ENCODE measurements around the gene C1QB. TPM values are rescaled to one million over a fixed set of nuclear protein-coding genes. Genes with fewer than 3 reads are reported as not detected.

Gene C1QB
- total RNA-seq, 1 experiment from 2014 or later: not detected

- Histone ChIP-seq H3K4me1 (peaks cover 2% of the 10 kb centered on the region), H3K36me3 (ENCODE audit: control insufficient read depth, insufficient read depth, low read length) (no peaks in the 10 kb centered on the region), H3K27me3 (replicated peaks; ENCODE audit: control insufficient read depth, insufficient read depth, low read length) (no peaks in the 10 kb centered on the region), H3K4me3 (ENCODE audit: low read depth, low read length) (peak within 1 kb of the TSS; percentile 59), H3K9me3 (no peaks in the 10 kb centered on the region)
- Mint-ChIP-seq H3K27ac (ENCODE audit: unreplicated experiment) (peak within 1 kb of the TSS; percentile 63), H3K27me3 (ENCODE audit: insufficient read depth, unreplicated experiment) (no peaks in the 10 kb centered on the region), H3K4me1 (ENCODE audit: low read depth, unreplicated experiment) (peaks cover 23% of the 10 kb centered on the region), H3K4me3 (ENCODE audit: unreplicated experiment) (peak within 1 kb of the TSS; percentile 75), H3K36me3 (ENCODE audit: insufficient read depth, unreplicated experiment) (peaks cover 6% of the 10 kb centered on the region), H3K9me3 (ENCODE audit: unreplicated experiment) (no peaks in the 10 kb centered on the region)
- no peak for DNase-seq
- ChIA-PET CTCF (no interaction called here), POLR2A (no interaction called here)
- TF ChIP-seq CTCF (IDR thresholded peaks at IDR 0.05; ENCODE audit: insufficient read depth in 1 of 2, low read depth in 1 of 2, low read length in 1 of 2, severe bottlenecking in 1 of 2, unreplicated experiment in 1 of 2): no peak
- intact Hi-C loops (cut with micrococcal nuclease; ENCODE audit: unreplicated experiment): no loop called here
- no TSS peak for BruUV-seq (replicated peaks)
These were observed 57.6 kb downstream of the C1QB start, which contains the start of gene EPHB2 for GRCh38 chr1:22710701-22711049. Gene EPHB2 (plus strand): TSS chr1:22710839. CDS start chr1:22710983, 144 bp downstream.

GRCh38 chr1:22711071-22711470, 58.0 kb downstream of the C1QB start:
- no TSS peak for BruUV-seq (replicated peaks)
- TF ChIP-seq CTCF (IDR thresholded peaks at IDR 0.05; ENCODE audit: insufficient read depth in 1 of 2, low read depth in 1 of 2, low read length in 1 of 2, severe bottlenecking in 1 of 2, unreplicated experiment in 1 of 2): no peak
- intact Hi-C loops (cut with micrococcal nuclease; ENCODE audit: unreplicated experiment): no loop called here
- POLR2A ChIA-PET: no interaction called here
- peaks cover 6% of the 10 kb centered on the region for H3K4me1 ChIP-seq
- CTCF ChIA-PET: no interaction called here
- no peak overlapping the region for H3K4me3 Mint-ChIP-seq (ENCODE audit: unreplicated experiment)
- H3K9me3 ChIP-seq: no peaks in the 10 kb centered on the region
- no peak overlapping the region for H3K27ac Mint-ChIP-seq (ENCODE audit: unreplicated experiment)
- H3K4me1 Mint-ChIP-seq (ENCODE audit: low read depth, unreplicated experiment): peaks cover 25% of the 10 kb centered on the region
- no peaks in the 10 kb centered on the region for H3K27me3 Mint-ChIP-seq (ENCODE audit: insufficient read depth, unreplicated experiment)
- no peak for DNase-seq
- H3K27me3 ChIP-seq (replicated peaks; ENCODE audit: control insufficient read depth, insufficient read depth, low read length): no peaks in the 10 kb centered on the region
- no peaks in the 10 kb centered on the region for H3K36me3 ChIP-seq (ENCODE audit: control insufficient read depth, insufficient read depth, low read length)
- peak overlapping the region; percentile 59 for H3K4me3 ChIP-seq (ENCODE audit: low read depth, low read length)
- H3K36me3 Mint-ChIP-seq (ENCODE audit: insufficient read depth, unreplicated experiment): peaks cover 6% of the 10 kb centered on the region
- H3K9me3 Mint-ChIP-seq (ENCODE audit: unreplicated experiment): no peaks in the 10 kb centered on the region

Small RNAs within 50 kb of the gene (microRNA-seq; reads per million reads assigned to microRNA genes)
- not detected for gene MIR6127

Other genes with a start within 250 kb of the C1QB start
- gene ZBTB40, start 201.4 kb upstream of the C1QB start, total RNA-seq (2022): 20.4 and 20.8 TPM in 2 replicates
- gene EPHA8, start 89.7 kb upstream of the C1QB start, total RNA-seq (2022): not detected in 2 replicates
- gene C1QA, start 16.6 kb upstream of the C1QB start, total RNA-seq (2022): not detected in 2 replicates
- not detected in 2 replicates for gene C1QC, start 9.6 kb upstream of the C1QB start, total RNA-seq (2022)
- 30.1 and 31.5 TPM in 2 replicates for gene EPHB2, start 57.6 kb downstream of the C1QB start, total RNA-seq (2022)

Data from Caco-2 (cell line).